GM19468 (cell line): ENCODE data around the gene PCSK5.
"Not testable (repeated sequence)": the region's sequence is repeated elsewhere in the genome, so short reads cannot be mapped to it uniquely, and the experiment has no call there.

ENCODE experiments used
- ATAC-seq: cut with Tn5 transposase; IDR thresholded peaks from one replicate; pipeline ENCODE4 v1.9.1; 2021; ENCODE audit warnings: mild to moderate bottlenecking, moderate library complexity, moderate number of reproducible peaks; ENCODE audit not compliant: unreplicated experiment; ENCODE audit errors: extremely low read depth

The PCSK5 gene

DNA sequence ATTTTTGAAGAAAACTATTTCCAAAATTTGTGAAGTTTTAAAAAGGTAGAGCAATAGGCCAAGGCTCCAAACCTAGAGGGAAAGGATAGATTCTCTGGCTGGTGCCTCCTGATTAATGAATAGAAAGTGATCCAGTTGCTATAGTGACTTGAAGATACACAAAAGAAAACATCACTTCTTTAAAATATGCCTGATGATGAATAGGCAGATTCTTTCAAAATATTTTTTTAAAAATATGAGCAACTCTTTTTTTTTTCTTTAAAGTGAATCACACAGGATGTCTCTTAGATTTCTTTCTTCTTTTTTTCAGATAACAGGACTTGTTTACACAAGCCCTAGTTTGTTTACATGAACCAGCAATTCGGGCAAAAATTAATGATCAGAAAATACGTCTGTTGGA lies 379.3 kb downstream of the PCSK5 start:
- no peak for ATAC-seq

DNA sequence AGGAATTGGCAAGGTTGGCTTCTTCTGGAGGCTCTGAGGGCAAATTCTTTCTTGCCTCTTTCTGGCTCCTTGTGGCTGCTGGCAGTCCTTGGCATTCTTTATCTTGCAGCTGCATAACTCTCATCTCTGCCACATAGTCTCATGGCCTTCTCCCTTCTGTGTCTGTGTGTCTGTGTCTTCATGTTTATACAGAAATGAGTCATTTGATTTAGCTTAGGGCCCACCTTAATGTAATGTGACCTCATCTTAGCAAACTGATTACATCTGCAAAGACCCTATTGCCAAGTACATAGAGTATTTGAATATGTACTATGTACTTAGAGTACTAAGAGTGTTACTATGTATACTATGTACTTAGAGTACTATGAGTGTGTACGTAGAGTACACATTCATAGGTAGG lies 381.3 kb downstream of the PCSK5 start:
- no peak for ATAC-seq

GRCh38 chr9:76289042-76289441 lies 398.6 kb downstream of the PCSK5 start:
- no peak for ATAC-seq

GRCh38 chr9:76289703-76290102 lies 399.2 kb downstream of the PCSK5 start:
- ATAC-seq, result no peak

DNA sequence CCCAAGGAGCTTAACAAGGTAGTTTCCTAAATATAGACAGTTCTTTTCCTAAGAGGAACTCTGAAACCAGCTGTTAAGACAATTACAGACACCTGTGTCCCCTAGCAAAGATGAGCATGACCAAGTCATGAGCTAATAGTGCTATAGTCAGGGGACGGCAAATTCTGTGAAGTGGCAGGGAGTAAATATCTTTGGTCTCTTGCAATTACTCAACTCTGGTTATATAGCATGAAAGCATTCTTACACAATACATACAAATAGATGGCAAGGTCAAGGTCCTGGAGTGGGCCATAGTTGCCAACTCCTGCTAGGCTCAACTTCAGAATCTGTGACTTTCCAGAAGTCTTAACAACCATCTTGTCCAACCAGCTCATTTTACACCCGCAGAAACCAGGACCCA lies 400.1 kb downstream of the PCSK5 start:
- no peak for ATAC-seq

DNA sequence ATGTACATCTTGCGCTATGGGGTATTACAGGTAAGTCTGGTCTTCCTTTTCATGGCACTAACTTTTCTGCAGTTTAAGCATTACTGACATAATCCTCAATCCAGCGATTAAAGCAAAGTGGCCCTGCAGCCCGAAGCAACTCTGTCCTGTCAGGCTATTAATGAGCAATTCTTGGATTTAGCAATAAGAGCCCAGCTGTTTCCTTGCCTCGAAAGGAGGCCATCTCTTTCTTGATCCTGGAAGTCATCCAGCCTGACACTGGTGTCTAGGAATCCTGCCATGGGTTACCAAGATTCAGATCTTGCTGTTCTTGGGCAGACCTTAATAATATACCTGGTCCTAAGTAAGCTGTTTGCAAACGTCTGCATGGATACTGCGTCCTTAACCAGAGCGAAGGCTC lies 401.8 kb downstream of the PCSK5 start:
- ATAC-seq, result no peak

DNA sequence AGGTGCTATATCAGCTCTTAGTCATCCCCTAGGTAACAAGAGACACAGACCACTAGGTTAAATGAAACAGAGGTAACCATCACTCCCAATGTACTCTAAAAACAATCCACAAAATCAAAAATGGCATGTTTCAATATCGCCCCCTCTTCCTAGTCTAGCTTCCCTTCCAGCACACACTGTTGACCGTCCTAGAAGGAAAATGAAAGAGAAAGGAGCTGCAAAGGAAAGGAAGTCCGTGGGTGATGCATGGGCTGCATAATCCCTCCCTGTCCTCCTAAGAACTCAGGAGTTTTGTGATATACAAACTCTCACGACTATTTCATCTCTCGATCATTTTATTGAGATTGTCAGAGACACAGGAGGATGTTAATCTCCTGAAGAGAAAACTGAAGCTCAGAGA lies 402.2 kb downstream of the PCSK5 start:
- no peak for ATAC-seq

DNA sequence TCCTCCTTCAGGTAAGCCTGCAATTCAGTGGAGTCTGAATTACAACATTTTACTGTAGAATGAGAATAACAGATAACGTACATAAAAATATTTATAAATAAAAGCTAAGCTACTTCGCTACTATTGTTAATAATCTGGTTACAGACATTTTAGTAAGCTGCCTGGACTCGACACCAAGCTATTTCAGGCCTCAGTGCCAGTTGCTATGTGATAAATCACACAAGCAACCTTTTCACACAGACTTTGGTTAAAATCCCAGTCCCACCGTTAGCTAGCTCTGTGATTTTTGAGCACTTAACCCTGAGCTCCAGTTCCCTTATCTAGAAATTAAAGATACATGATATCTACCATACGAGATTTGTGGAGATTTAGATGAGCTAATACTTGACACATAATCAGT lies 403.8 kb downstream of the PCSK5 start:
- no peak for ATAC-seq

- no peak for ATAC-seq
Observed at GRCh38 chr9:76296561-76297310, 406.3 kb downstream of the PCSK5 start.

GRCh38 chr9:76297721-76298239 lies 407.3 kb downstream of the PCSK5 start:
- ATAC-seq, result no peak

GRCh38 chr9:76298521-76299144 lies 408.2 kb downstream of the PCSK5 start:
- ATAC-seq, result no peak

- no peak for ATAC-seq
Observed at GRCh38 chr9:76302543-76302942, 412.1 kb downstream of the PCSK5 start.

DNA sequence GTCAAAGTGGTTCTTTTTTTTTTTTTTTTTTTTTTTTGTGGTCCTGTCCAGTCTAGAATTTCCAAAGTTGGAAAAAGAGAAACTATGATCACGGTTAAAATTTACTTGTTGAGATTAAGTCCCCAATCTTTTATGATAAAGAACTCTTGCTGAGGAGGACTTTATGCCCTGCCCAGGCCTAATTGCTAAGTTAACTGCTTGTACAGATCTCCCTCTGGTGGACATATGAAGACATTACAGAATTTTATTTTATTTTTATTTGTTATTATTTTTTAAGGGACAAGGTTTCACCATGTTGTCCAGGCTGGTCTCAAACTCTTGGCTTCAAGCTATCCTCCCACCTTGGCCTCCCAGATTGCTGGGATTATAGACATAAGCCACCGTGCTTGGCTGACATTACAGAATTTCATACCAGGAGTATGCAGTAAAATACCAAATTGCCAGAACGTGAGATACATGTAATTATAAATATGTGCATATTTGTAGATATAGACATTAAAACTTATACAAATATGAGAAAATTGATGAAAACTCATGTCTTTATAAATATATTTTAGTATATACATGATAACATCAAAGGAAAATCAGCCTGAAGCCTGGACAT lies 412.6 kb downstream of the PCSK5 start:
- no peak for ATAC-seq

DNA sequence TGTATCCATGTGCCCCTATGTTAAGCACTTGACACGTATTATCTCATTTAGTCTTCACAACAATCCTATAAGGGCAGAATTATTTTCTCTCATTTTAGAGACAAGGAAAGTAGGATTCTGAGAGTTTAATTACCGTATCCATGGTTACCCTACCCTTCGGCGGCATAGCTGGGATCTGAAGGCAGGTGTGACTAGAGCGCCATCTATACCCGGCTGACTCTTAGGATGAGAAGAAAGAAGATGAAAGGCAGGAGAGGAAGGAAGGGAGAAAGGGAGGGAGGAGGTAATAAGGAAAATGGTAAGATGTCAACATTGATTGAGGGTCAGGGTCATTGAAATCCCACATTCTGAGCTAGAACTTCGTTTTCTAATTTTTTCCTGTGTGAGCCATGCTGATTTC lies 416.6 kb downstream of the PCSK5 start:
- ATAC-seq, result not testable (repeated sequence)

GRCh38 chr9:76310577-76310976 lies 420.1 kb downstream of the PCSK5 start:
- no peak for ATAC-seq

DNA sequence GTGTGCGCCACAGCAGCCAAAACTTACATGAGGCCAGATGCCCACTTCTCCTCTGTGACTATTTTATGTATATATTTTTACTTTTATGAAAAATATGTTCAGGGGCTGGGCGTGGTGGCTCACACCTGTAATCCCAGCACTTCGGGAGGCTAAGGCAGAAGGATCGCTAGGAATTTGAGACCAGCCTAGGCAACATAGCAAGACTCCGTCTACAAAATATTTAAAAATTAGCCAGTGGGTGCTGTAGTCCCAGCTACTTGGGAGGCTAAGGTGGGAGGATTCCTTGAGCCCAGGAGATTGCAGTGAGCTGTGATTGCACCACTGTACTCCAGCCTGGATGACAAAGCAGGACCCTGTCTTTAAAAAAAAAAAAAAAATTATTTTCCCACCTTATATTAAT lies 420.5 kb downstream of the PCSK5 start:
- ATAC-seq, result no peak

DNA sequence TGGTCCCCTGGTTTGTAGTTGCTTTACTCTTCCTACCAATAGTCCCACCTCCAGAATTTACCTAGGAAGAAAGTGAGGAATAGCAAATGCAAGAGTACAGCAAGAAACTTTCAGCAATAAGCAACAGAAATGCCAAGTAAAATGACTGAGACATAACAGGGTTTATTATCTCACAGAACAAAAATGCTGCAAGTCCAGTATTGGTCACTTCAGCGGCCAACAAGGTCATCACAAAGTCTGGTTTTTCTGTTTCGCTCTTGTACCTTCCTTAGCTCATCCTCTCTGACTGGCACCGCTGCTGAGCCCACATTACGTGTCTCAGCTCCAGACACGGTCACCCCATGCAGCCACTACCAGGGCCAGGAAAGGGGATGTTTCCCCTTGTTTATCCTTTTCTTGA lies 421.1 kb downstream of the PCSK5 start:
- no peak for ATAC-seq

- no peak for ATAC-seq
Observed at GRCh38 chr9:76313771-76314170, 423.3 kb downstream of the PCSK5 start.

DNA sequence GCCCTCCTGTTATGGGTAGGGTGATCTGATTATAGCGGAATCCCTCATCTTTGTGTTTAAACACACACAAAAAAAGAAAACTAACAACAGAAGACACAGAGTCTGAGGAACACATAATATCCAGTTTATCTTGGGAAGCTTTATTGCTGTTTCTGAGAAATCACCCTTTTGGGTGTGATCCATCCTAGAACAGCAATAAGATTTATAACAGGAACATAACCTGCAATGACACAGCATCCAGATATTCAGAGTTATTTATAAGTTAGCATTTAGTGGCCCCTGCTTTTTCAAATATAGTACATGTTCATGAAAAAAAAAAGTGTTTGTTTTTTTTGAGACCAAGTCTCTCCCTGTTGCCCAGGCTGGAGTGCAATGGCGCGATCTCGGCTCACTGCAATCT lies 423.8 kb downstream of the PCSK5 start:
- no peak for ATAC-seq

DNA sequence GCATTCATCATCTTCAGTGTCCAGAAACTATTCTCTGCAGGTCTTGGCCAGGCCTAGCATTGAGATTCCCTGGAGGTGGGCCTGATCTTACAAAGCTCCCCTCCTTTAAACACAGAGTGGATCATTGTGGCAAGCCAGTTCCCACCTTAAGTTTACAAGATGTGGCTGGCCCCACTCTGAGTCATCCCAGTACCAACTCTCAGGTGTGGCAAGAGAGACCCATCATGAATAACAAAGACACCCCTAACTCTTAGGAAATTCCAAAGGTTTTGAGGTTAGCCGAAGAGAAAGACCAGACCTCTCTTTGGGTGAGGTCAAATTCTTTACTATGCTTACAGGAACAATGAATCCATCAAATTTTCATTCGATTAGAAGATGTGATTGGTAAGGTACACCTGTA lies 425.6 kb downstream of the PCSK5 start:
- no peak for ATAC-seq

DNA sequence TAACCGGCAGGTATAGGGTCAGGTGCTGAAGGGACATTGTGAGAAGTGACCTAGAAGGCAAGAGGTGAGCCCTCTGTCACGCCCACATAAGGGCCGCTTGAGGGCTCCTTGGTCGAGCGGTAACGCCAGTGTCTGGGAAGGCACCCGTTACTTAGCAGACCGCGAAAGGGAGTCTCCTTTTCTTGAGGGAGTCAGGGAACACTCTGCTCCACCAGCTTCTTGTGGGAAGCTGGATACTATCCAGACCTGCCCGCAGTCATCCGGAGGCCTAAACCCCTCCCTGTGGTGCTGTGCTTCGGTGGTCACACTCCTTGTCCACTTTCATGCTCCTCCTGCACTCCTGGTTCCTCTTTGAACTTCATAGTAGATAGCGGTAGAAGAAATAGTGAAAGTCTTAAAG lies 429.0 kb downstream of the PCSK5 start:
- not testable (repeated sequence) for ATAC-seq
